HCT116 (cell line): ENCODE results near the gene CHD1. TPM values are rescaled to one million over a fixed set of nuclear protein-coding genes. Genes with fewer than 3 reads are reported as not detected.

Experiments
- ATAC-seq: fragments of 200-7000 bp; cut with Tn5 transposase; 2 replicates; pipeline ENCODE4 v1.9.1; 2020; ENCODE audit warnings: mild to moderate bottlenecking, moderate library complexity
- BruUV-seq: library from RNA; stranded (reverse); fragments of 400-500 nt; replicated peaks from 2 replicates; lab custom pipeline; 2021; lab: Mats Ljungman, UMichigan
- CTCF ChIA-PET: fragments of 300-600 bp; sonication (Branson Sonifier 250); formaldehyde crosslinking; loops from one replicate; lab custom pipeline; 2021; ENCODE audit warnings: antibody characterized with exemption; lab: Charles Lee
- POLR2A ChIA-PET: fragments of 300-600, 350-600 bp; sonication (Branson Sonifier 250); formaldehyde crosslinking; loops from one replicate; lab custom pipeline; 2021; ENCODE audit warnings: antibody characterized with exemption; lab: Charles Lee
- RAD21 ChIA-PET, 2 experiments: fragments of 300-600 bp; sonication (Branson Sonifier 250); formaldehyde crosslinking; loops; one replicate each; lab custom pipeline; 2023; ENCODE audit warnings: low total read pairs in 2 of 2; ENCODE audit not compliant: uncharacterized antibody in 2 of 2, unreplicated experiment in 2 of 2, low non-redundant PET in 1 of 2; lab: Charles Lee
- DNase-seq: peaks from one replicate; pipeline ENCODE4 v3.0.0-alpha.2; 2010; ENCODE audit warnings: low read depth, low spot score
- H2AFZ ChIP-seq: fragments of 200-600 bp; shearing (Covaris generic), sonication (generic); 2 replicates; pipeline ENCODE4 v1.6.1; 2017; ENCODE audit warnings: low read depth, mixed run types, mixed read lengths, antibody characterized with exemption, low read length; ENCODE audit not compliant: poor library complexity, severe bottlenecking
- H3K27ac ChIP-seq: 2 replicates; pipeline ENCODE4 v1.5.1; 2012; ENCODE audit warnings: low read depth, low read length
- H3K27me3 ChIP-seq: fragments of 200-600 bp; sonication (generic); 2 replicates; pipeline ENCODE4 v1.6.1; 2016; ENCODE audit warnings: mixed run types, low read length, mixed read lengths; ENCODE audit not compliant: insufficient read depth
- H3K36me3 ChIP-seq, 2 experiments: fragments of 200-500 bp in 1 of 2; fragments of 200-600 bp in 1 of 2; sonication (Bioruptor generic) in 1 of 2; sonication (generic) in 1 of 2; 2 replicates each; pipeline versions ENCODE4 v1.5.1 to v1.6.1; 2014 to 2016; ENCODE audit warnings: low read length in 2 of 2, inconsistent platforms in 1 of 2, mixed read lengths in 1 of 2, mixed run types in 1 of 2; ENCODE audit not compliant: insufficient read depth in 2 of 2, control insufficient read depth in 1 of 2
- H3K4me1 ChIP-seq, 2 experiments: fragments of 200-600 bp in 1 of 2; sonication (generic) in 1 of 2; 2 replicates each; pipeline versions ENCODE4 v1.5.1 to v1.6.1; 2012 to 2017; ENCODE audit warnings: low read length in 2 of 2, inconsistent platforms in 1 of 2, mild to moderate bottlenecking in 1 of 2, mixed read lengths in 1 of 2, mixed run types in 1 of 2, moderate library complexity in 1 of 2; ENCODE audit not compliant: insufficient read depth in 2 of 2, control insufficient read depth in 1 of 2
- H3K4me2 ChIP-seq: fragments of 200-600 bp; sonication (generic); 2 replicates; pipeline ENCODE4 v1.6.1; 2017; ENCODE audit warnings: mixed run types, low read length, mixed read lengths
- H3K4me3 ChIP-seq, 2 experiments: fragments of 200-600 bp in 1 of 2; sonication (generic) in 1 of 2; replicated peaks in 1 of 2; 2 replicates each; pipeline ENCODE4 v1.5.1; 2011 to 2016; ENCODE audit warnings: low read length in 2 of 2, control low read depth in 1 of 2, low read depth in 1 of 2, mild to moderate bottlenecking in 1 of 2, mixed read lengths in 1 of 2, mixed run types in 1 of 2
- H3K79me2 ChIP-seq: fragments of 200-600 bp; sonication (generic); 2 replicates; pipeline ENCODE4 v1.6.1; 2017; ENCODE audit warnings: mild to moderate bottlenecking, mixed run types, low read length, moderate library complexity, mixed read lengths; ENCODE audit not compliant: insufficient read depth
- H3K9ac ChIP-seq: fragments of 200-600 bp; sonication (generic); 2 replicates; pipeline ENCODE4 v1.6.1; 2016; ENCODE audit warnings: low read length, mixed read lengths
- H3K9me2 ChIP-seq: fragments of 200-600 bp; sonication (generic), shearing (Covaris generic); 2 replicates; pipeline ENCODE4 v1.6.1; 2017; ENCODE audit warnings: mixed run types, mild to moderate bottlenecking, moderate library complexity; ENCODE audit not compliant: insufficient read depth
- H3K9me3 ChIP-seq, 2 experiments: fragments of 200-500 bp in 1 of 2; fragments of 200-600 bp in 1 of 2; sonication (Bioruptor generic) in 1 of 2; sonication (generic) in 1 of 2; 2 replicates each; pipeline ENCODE4 v1.6.1; 2014 to 2017; ENCODE audit warnings: low read length in 2 of 2, mixed read lengths in 2 of 2, inconsistent platforms in 1 of 2, low read depth in 1 of 2, mild to moderate bottlenecking in 1 of 2, mixed run types in 1 of 2, moderate library complexity in 1 of 2; ENCODE audit not compliant: control insufficient read depth in 1 of 2, insufficient read depth in 1 of 2
- H4K20me1 ChIP-seq: fragments of 200-600 bp; sonication (generic), shearing (Covaris generic); 2 replicates; pipeline ENCODE4 v1.6.1; 2017; ENCODE audit warnings: mixed run types, mild to moderate bottlenecking, moderate library complexity; ENCODE audit not compliant: insufficient read depth
- CBX3 ChIP-seq: IDR thresholded peaks from 2 replicates; pipeline ENCODE4 v1.6.1; 2012; ENCODE audit warnings: low read depth
- ELF1 ChIP-seq: IDR thresholded peaks from 2 replicates; pipeline ENCODE4 v1.6.1; 2012; ENCODE audit warnings: low read depth, borderline replicate concordance
- JUND ChIP-seq: IDR thresholded peaks from 2 replicates; pipeline ENCODE4 v1.6.1; 2012
- MAX ChIP-seq: IDR thresholded peaks from 2 replicates; pipeline ENCODE4 v1.6.1; 2012
- POLR2A ChIP-seq: IDR thresholded peaks from 2 replicates; pipeline ENCODE4 v1.7.0; 2011; ENCODE audit warnings: borderline replicate concordance; ENCODE audit not compliant: insufficient read depth, insufficient read length; ENCODE audit errors: extremely low read depth
- POLR2AphosphoS5 ChIP-seq: IDR thresholded peaks from 2 replicates; pipeline ENCODE4 v1.6.1; 2011; ENCODE audit warnings: mild to moderate bottlenecking, low read depth, low read length, moderate library complexity
- RAD21 ChIP-seq: IDR thresholded peaks from 2 replicates; pipeline ENCODE4 v1.6.1; 2012; ENCODE audit warnings: low read depth, mild to moderate bottlenecking
- SIN3A ChIP-seq: IDR thresholded peaks from 2 replicates; pipeline ENCODE4 v1.6.1; 2012; ENCODE audit warnings: low read depth
- SP1 ChIP-seq: IDR thresholded peaks from 2 replicates; pipeline ENCODE4 v1.6.1; 2012; ENCODE audit warnings: low read depth
- SRF ChIP-seq: IDR thresholded peaks from 2 replicates; pipeline ENCODE4 v1.6.1; 2012; ENCODE audit warnings: low read depth
- TCF7L2 ChIP-seq: IDR thresholded peaks from 2 replicates; pipeline ENCODE4 v1.7.0; 2011; ENCODE audit warnings: borderline replicate concordance, inconsistent platforms; ENCODE audit not compliant: insufficient read depth, insufficient read length; ENCODE audit errors: extremely low read depth
- YY1 ChIP-seq: IDR thresholded peaks from 2 replicates; pipeline ENCODE4 v1.6.1; 2011; ENCODE audit warnings: low read length, low read depth, moderate library complexity, mild to moderate bottlenecking; ENCODE audit not compliant: insufficient replicate concordance; ENCODE audit errors: extremely low read depth
- ZFX ChIP-seq: fragments of 450-650 bp; IDR thresholded peaks from 2 replicates; pipeline ENCODE4 v1.6.1; 2017
- ZNF274 ChIP-seq: fragments of 200-500 bp; sonication (Bioruptor generic); IDR thresholded peaks from 2 replicates; pipeline ENCODE4 v1.6.1; 2014; ENCODE audit warnings: mild to moderate bottlenecking, low read depth, low read length, inconsistent platforms
- intact Hi-C: fragments of 100-400 bp; cut with micrococcal nuclease; formaldehyde crosslinking; loops from 2 replicates; pipeline ENCODE4 v1.10.0; 2022
- total RNA-seq: library from RNA; stranded (reverse); gene quantifications from one replicate; pipeline ENCODE4 v1.2.1, GENCODE V29; 2021; ENCODE audit not compliant: unreplicated experiment
- TF ChIP-seq, protein P1 (sequence below): IDR thresholded peaks from 2 replicates; pipeline ENCODE4 v1.6.1; 2011; ENCODE audit warnings: mild to moderate bottlenecking, low read length, moderate library complexity; ENCODE audit not compliant: insufficient replicate concordance; ENCODE audit errors: extremely low read depth

The CHD1 gene
- total RNA-seq, 1 experiment from 2014 or later: 43.9 TPM

DNA sequence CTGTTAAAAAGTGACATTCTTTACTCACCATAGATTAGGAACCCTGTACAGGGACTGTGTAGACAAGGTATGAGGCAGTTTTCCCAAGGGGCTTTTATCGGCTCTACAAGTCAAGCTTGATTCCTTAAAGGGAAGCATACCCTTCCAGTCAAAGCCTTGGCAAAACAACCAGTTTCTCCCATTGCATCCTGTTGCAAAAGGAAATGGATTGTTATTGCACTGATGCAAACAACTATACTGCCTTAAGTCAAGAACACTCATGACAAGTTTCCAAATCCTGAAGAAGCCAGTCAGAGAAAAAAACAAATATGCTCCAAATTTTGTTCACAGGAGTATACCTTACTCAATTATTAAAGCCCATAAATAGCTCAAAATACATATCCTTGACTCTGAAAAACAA is 87.9 kb downstream of the CHD1 start:
- no TSS peak for BruUV-seq
- ATAC-seq: no peak
- no peak overlapping the region for H3K9ac ChIP-seq

GRCh38 chr5:98839469-98840383 is 89.1 kb downstream of the CHD1 start:
- no peaks in the 10 kb centered on the region for H4K20me1 ChIP-seq
- H3K79me2 ChIP-seq: no peaks in the 10 kb centered on the region
- H3K36me3 ChIP-seq: no peaks in the 10 kb centered on the region
- ATAC-seq (peak; percentile 57), DNase-seq (no peak)
- H3K4me2 ChIP-seq: no peak overlapping the region
- BruUV-seq: no TSS peak
- H3K9ac ChIP-seq: no peak overlapping the region
- no peaks in the 10 kb centered on the region for H3K9me2 ChIP-seq
- no peaks in the 10 kb centered on the region for H3K27me3 ChIP-seq
- peaks cover 4 to 7% of the 10 kb centered on the region in 2 experiments; a peak in 2 of 4 replicates for H3K9me3 ChIP-seq
- CTCF ChIA-PET: no interaction called here
- no peak overlapping the region for H3K27ac ChIP-seq
- H3K4me1 ChIP-seq: no peaks in the 10 kb centered on the region
- POLR2A ChIA-PET: no interaction called here
- RAD21 ChIA-PET: no interaction called here
- no peak overlapping the region for H2AFZ ChIP-seq
- intact Hi-C loops: no loop called here
- H3K4me3 ChIP-seq: no peak overlapping the region
- TF ChIP-seq ELF1 (no peak), RAD21 (no peak), YY1 (no peak), SP1 (no peak), SRF (no peak), JUND (no peak), POLR2AphosphoS5 (no peak), MAX (no peak), CBX3 (no peak), SIN3A (no peak), ZFX (no peak), ZNF274 (no peak)
- TF ChIP-seq, protein P1, sequence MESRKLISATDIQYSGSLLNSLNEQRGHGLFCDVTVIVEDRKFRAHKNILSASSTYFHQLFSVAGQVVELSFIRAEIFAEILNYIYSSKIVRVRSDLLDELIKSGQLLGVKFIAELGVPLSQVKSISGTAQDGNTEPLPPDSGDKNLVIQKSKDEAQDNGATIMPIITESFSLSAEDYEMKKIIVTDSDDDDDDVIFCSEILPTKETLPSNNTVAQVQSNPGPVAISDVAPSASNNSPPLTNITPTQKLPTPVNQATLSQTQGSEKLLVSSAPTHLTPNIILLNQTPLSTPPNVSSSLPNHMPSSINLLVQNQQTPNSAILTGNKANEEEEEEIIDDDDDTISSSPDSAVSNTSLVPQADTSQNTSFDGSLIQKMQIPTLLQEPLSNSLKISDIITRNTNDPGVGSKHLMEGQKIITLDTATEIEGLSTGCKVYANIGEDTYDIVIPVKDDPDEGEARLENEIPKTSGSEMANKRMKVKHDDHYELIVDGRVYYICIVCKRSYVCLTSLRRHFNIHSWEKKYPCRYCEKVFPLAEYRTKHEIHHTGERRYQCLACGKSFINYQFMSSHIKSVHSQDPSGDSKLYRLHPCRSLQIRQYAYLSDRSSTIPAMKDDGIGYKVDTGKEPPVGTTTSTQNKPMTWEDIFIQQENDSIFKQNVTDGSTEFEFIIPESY: no peak

More for the DNA sequence above, 87.9 kb downstream of the CHD1 start:
- H3K36me3 ChIP-seq: no peaks in the 10 kb centered on the region
- H3K9me3 ChIP-seq: peaks cover 4 to 7% of the 10 kb centered on the region in 2 experiments; a peak in 2 of 4 replicates
- DNase-seq: no peak
- H2AFZ ChIP-seq: no peak overlapping the region
- H3K27ac ChIP-seq: no peak overlapping the region
- H3K27me3 ChIP-seq: no peaks in the 10 kb centered on the region
- no peaks in the 10 kb centered on the region for H3K4me1 ChIP-seq
- intact Hi-C loops: no loop called here
- no peaks in the 10 kb centered on the region for H3K9me2 ChIP-seq
- no peaks in the 10 kb centered on the region for H4K20me1 ChIP-seq
- ChIA-PET RAD21 (no interaction called here), POLR2A (no interaction called here), CTCF (no interaction called here)
- TF ChIP-seq JUND (no peak), ZFX (no peak), ZNF274 (no peak), SP1 (no peak), TCF7L2 (no peak), POLR2A (no peak)
- H3K4me2 ChIP-seq: no peak overlapping the region
- no peaks in the 10 kb centered on the region for H3K79me2 ChIP-seq
- no peak overlapping the region for H3K4me3 ChIP-seq
